ENCODE measurements around the gene EPS15.
A peak's percentile ranks its signal among the peaks of the same experiment; 100 is the strongest.
"Not testable (repeated sequence)": the region's sequence is repeated elsewhere in the genome, so short reads cannot be mapped to it uniquely, and the experiment has no call there.

The EPS15 gene

DNA sequence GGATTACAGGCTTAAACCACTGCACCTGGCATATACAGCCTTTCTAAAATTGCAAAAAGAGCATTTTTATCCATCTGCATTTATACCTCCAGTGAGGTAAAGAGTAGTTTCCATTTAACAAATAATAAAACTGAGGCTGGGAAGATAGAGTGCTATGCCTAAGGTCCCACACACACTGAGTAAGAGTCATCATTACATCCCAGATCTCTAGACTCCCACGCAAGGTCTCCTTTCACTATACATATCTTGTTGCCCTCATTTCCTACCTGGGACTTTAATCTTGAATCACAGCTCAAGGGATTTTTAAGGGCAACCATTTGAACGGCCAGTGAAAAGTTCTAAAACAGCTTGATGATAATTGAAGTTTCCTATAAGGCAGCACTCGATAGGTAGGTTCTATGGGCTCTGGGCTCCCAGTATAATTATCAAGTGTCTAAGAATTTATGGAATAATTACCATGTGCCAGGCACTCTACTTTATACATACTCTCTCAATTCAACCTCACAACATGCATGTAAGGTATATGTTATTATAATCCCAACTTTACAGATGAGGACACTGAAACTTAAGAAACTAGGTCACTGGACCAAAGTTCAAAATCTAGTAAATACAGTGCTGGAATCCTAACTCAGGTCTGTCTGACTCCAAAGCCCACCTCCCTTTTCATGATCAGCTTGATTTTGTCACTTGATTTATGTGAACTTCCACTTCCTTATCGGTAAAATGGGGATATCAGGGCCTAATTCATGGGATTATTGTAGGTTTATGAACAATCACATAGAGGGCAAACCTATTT is 23.3 kb upstream of the EPS15 start:
- TF ChIP-seq, protein P1, sequence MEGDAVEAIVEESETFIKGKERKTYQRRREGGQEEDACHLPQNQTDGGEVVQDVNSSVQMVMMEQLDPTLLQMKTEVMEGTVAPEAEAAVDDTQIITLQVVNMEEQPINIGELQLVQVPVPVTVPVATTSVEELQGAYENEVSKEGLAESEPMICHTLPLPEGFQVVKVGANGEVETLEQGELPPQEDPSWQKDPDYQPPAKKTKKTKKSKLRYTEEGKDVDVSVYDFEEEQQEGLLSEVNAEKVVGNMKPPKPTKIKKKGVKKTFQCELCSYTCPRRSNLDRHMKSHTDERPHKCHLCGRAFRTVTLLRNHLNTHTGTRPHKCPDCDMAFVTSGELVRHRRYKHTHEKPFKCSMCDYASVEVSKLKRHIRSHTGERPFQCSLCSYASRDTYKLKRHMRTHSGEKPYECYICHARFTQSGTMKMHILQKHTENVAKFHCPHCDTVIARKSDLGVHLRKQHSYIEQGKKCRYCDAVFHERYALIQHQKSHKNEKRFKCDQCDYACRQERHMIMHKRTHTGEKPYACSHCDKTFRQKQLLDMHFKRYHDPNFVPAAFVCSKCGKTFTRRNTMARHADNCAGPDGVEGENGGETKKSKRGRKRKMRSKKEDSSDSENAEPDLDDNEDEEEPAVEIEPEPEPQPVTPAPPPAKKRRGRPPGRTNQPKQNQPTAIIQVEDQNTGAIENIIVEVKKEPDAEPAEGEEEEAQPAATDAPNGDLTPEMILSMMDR (IDR thresholded peaks at IDR 0.05; ENCODE audit: extremely low read depth, missing control alignments): no peak
- DNase-seq (ENCODE audit: low spot score): no peak

DNA sequence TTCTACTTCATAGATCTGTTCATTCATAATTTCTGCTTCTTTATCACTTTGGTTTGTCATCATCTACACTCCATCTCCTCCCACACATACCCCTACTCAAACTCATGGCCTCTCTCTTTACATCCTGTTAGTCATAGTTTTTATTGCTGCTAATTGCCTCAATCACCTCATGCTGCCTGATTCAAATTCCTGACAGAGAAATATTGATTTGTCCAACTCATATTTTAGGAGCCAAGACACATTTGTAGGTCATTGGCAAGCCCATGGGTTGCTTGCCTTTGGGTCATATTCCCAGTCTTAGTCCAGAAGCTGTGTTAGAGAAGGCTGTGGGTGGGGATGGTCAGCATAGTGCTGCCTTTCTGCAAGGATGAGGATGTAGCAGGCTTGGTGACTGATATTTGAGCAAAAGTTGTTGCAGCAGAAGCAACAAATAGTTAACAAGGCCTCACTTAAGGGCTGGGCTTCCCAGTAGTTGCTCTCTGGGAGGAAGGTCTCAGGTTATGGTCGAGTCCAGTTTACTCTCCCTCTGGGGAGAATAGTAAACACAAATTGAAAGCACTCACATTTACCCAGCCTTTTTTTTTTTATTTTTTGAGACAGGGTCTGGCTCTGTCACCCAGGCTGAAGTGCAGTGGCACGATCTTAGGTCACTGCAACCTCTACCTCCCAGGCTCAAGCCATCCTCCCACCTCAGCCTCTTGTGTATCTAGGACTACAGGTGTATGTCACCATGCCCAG is 22.4 kb upstream of the EPS15 start:
- no peak for DNase-seq (ENCODE audit: low spot score)
- TF ChIP-seq, protein P1 (IDR thresholded peaks at IDR 0.05; ENCODE audit: extremely low read depth, missing control alignments): no peak

DNA sequence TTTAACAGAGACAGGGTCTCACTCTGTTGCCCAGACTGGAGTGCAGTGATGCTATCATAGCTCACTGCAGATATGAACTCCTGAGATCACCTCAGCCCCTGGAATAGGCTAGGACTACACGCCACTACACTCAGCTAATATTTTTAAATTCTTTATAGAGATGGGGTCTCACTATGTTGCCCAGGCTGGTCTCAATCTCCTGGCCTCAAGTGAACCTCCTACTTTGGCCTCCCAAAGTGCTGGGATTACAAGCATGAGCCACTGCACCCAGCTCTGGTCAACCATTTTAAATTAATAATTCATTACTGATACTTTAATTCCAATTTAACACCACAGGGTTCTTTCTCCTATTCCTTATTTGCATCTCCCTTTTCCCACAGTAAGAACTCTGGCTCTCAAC is 18.5 kb upstream of the EPS15 start:
- no peak for DNase-seq (ENCODE audit: low spot score)
- TF ChIP-seq, protein P1 (IDR thresholded peaks at IDR 0.05; ENCODE audit: extremely low read depth, missing control alignments): no peak

GRCh38 chr1:51535006-51535592 is 16.0 kb upstream of the EPS15 start:
- DNase-seq (ENCODE audit: low spot score): peak; percentile 55
- TF ChIP-seq, protein P1 (IDR thresholded peaks at IDR 0.05; ENCODE audit: extremely low read depth, missing control alignments): peak; percentile 93

DNA sequence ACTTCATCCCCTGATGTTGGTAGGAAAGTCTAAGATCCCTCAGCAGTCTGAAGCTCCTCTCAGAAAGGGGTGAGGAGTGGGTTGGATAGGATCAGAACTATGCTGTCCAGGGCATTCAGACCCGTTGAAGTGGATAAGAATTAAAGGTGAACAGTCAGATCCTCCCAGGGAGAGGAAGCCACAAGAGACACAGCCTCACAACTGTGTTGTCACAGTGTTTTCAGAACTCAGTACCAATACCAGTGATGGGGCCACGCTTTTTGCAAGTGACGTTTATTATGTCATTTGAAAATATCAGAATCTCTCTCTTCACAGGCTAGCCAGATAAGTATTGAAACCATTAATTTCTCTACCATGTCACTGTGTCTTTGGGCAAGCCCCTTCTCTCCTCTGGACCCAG is 15.4 kb upstream of the EPS15 start:
- TF ChIP-seq, protein P1 (IDR thresholded peaks at IDR 0.05; ENCODE audit: extremely low read depth, missing control alignments): no peak
- DNase-seq (ENCODE audit: low spot score): no peak

DNA sequence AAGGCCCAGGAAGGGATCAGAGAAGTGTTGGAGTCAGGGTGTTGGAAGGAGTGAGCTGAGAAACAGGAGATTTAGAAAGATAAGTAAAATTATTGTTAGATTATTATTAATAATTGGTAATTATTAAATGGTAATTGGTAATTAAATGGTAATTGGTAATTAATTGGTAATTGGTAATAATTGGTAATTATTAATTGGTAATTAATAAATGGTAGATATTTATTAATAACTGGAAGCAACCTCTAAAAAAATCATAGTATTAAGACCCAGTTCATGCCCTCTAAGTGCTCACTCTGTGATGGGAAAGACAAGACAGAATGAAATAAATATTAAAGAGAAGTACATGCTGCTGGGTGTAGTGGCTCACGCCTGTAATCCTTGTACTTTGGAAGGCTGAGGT is 13.8 kb upstream of the EPS15 start:
- DNase-seq (ENCODE audit: low spot score): no peak
- TF ChIP-seq, protein P1 (IDR thresholded peaks at IDR 0.05; ENCODE audit: extremely low read depth, missing control alignments): no peak

- not testable (repeated sequence) for DNase-seq (ENCODE audit: low spot score)
These were observed 11.4 kb upstream of the EPS15 start for GRCh38 chr1:51530447-51530846.

Data from GM20000 (cell line).